Testis (tissue), 2 donors: ENCODE results near the gene NAGK.

Experiments
- CTCF ChIP-seq, 3 experiments: fragments of 450-650 bp in 2 of 3; fragments of 200-600 bp in 1 of 3; sonication (generic) in 1 of 3; IDR thresholded peaks; one replicate each; pipeline ENCODE4 v1.5.1; 2016 to 2019; ENCODE audit warnings: antibody characterized with exemption in 3 of 3, mild to moderate bottlenecking in 2 of 3, moderate library complexity in 1 of 3
- POLR2A ChIP-seq: fragments of 450-650 bp; IDR thresholded peaks from one replicate; pipeline ENCODE4 v1.6.1; 2017; ENCODE audit warnings: antibody characterized with exemption, mild to moderate bottlenecking, moderate library complexity

- TF ChIP-seq CTCF (IDR thresholded peaks at IDR 0.05) = no peak
- TF ChIP-seq POLR2A = no peak
These were observed 23.3 kb upstream of the NAGK start for GRCh38 chr2:71045151-71045550.
